HCT116 (cell line): ENCODE data around the gene NKX1-1. TPM values are rescaled to one million over a fixed set of nuclear protein-coding genes. Genes with fewer than 3 reads are reported as not detected.

ENCODE experiments used
- ATAC-seq: fragments of 200-7000 bp; cut with Tn5 transposase; 2 replicates; pipeline ENCODE4 v1.9.1; 2020; ENCODE audit warnings: mild to moderate bottlenecking, moderate library complexity
- BruUV-seq: library from RNA; stranded (reverse); fragments of 400-500 nt; replicated peaks from 2 replicates; lab custom pipeline; 2021; lab: Mats Ljungman, UMichigan
- CTCF ChIA-PET: fragments of 300-600 bp; sonication (Branson Sonifier 250); formaldehyde crosslinking; loops from one replicate; lab custom pipeline; 2021; ENCODE audit warnings: antibody characterized with exemption; lab: Charles Lee
- POLR2A ChIA-PET: fragments of 300-600, 350-600 bp; sonication (Branson Sonifier 250); formaldehyde crosslinking; loops from one replicate; lab custom pipeline; 2021; ENCODE audit warnings: antibody characterized with exemption; lab: Charles Lee
- RAD21 ChIA-PET, 2 experiments: fragments of 300-600 bp; sonication (Branson Sonifier 250); formaldehyde crosslinking; loops; one replicate each; lab custom pipeline; 2023; ENCODE audit warnings: low total read pairs in 2 of 2; ENCODE audit not compliant: uncharacterized antibody in 2 of 2, unreplicated experiment in 2 of 2, low non-redundant PET in 1 of 2; lab: Charles Lee
- DNase-seq: peaks from one replicate; pipeline ENCODE4 v3.0.0-alpha.2; 2010; ENCODE audit warnings: low read depth, low spot score
- H2AFZ ChIP-seq: fragments of 200-600 bp; shearing (Covaris generic), sonication (generic); 2 replicates; pipeline ENCODE4 v1.6.1; 2017; ENCODE audit warnings: low read depth, mixed run types, mixed read lengths, antibody characterized with exemption, low read length; ENCODE audit not compliant: poor library complexity, severe bottlenecking
- H3K27ac ChIP-seq: 2 replicates; pipeline ENCODE4 v1.5.1; 2012; ENCODE audit warnings: low read depth, low read length
- H3K27me3 ChIP-seq: fragments of 200-600 bp; sonication (generic); 2 replicates; pipeline ENCODE4 v1.6.1; 2016; ENCODE audit warnings: mixed run types, low read length, mixed read lengths; ENCODE audit not compliant: insufficient read depth
- H3K36me3 ChIP-seq, 2 experiments: fragments of 200-500 bp in 1 of 2; fragments of 200-600 bp in 1 of 2; sonication (Bioruptor generic) in 1 of 2; sonication (generic) in 1 of 2; 2 replicates each; pipeline versions ENCODE4 v1.5.1 to v1.6.1; 2014 to 2016; ENCODE audit warnings: low read length in 2 of 2, inconsistent platforms in 1 of 2, mixed read lengths in 1 of 2, mixed run types in 1 of 2; ENCODE audit not compliant: insufficient read depth in 2 of 2, control insufficient read depth in 1 of 2
- H3K4me1 ChIP-seq, 2 experiments: fragments of 200-600 bp in 1 of 2; sonication (generic) in 1 of 2; 2 replicates each; pipeline versions ENCODE4 v1.5.1 to v1.6.1; 2012 to 2017; ENCODE audit warnings: low read length in 2 of 2, inconsistent platforms in 1 of 2, mild to moderate bottlenecking in 1 of 2, mixed read lengths in 1 of 2, mixed run types in 1 of 2, moderate library complexity in 1 of 2; ENCODE audit not compliant: insufficient read depth in 2 of 2, control insufficient read depth in 1 of 2
- H3K4me2 ChIP-seq: fragments of 200-600 bp; sonication (generic); 2 replicates; pipeline ENCODE4 v1.6.1; 2017; ENCODE audit warnings: mixed run types, low read length, mixed read lengths
- H3K4me3 ChIP-seq, 2 experiments: fragments of 200-600 bp in 1 of 2; sonication (generic) in 1 of 2; replicated peaks in 1 of 2; 2 replicates each; pipeline ENCODE4 v1.5.1; 2011 to 2016; ENCODE audit warnings: low read length in 2 of 2, control low read depth in 1 of 2, low read depth in 1 of 2, mild to moderate bottlenecking in 1 of 2, mixed read lengths in 1 of 2, mixed run types in 1 of 2
- H3K79me2 ChIP-seq: fragments of 200-600 bp; sonication (generic); 2 replicates; pipeline ENCODE4 v1.6.1; 2017; ENCODE audit warnings: mild to moderate bottlenecking, mixed run types, low read length, moderate library complexity, mixed read lengths; ENCODE audit not compliant: insufficient read depth
- H3K9ac ChIP-seq: fragments of 200-600 bp; sonication (generic); 2 replicates; pipeline ENCODE4 v1.6.1; 2016; ENCODE audit warnings: low read length, mixed read lengths
- H3K9me2 ChIP-seq: fragments of 200-600 bp; sonication (generic), shearing (Covaris generic); 2 replicates; pipeline ENCODE4 v1.6.1; 2017; ENCODE audit warnings: mixed run types, mild to moderate bottlenecking, moderate library complexity; ENCODE audit not compliant: insufficient read depth
- H3K9me3 ChIP-seq, 2 experiments: fragments of 200-500 bp in 1 of 2; fragments of 200-600 bp in 1 of 2; sonication (Bioruptor generic) in 1 of 2; sonication (generic) in 1 of 2; 2 replicates each; pipeline ENCODE4 v1.6.1; 2014 to 2017; ENCODE audit warnings: low read length in 2 of 2, mixed read lengths in 2 of 2, inconsistent platforms in 1 of 2, low read depth in 1 of 2, mild to moderate bottlenecking in 1 of 2, mixed run types in 1 of 2, moderate library complexity in 1 of 2; ENCODE audit not compliant: control insufficient read depth in 1 of 2, insufficient read depth in 1 of 2
- H4K20me1 ChIP-seq: fragments of 200-600 bp; sonication (generic), shearing (Covaris generic); 2 replicates; pipeline ENCODE4 v1.6.1; 2017; ENCODE audit warnings: mixed run types, mild to moderate bottlenecking, moderate library complexity; ENCODE audit not compliant: insufficient read depth
- CBX3 ChIP-seq: IDR thresholded peaks from 2 replicates; pipeline ENCODE4 v1.6.1; 2012; ENCODE audit warnings: low read depth
- CTCF ChIP-seq, 3 experiments: fragments of 200-600 bp in 1 of 3; sonication (generic) in 1 of 3; IDR thresholded peaks in 2 of 3; conservative IDR thresholded peaks in 1 of 3; 2 replicates each; pipeline ENCODE4 v1.5.1; 2012 to 2017; ENCODE audit warnings: low read depth in 2 of 3, low read length in 2 of 3, antibody characterized with exemption in 1 of 3, borderline replicate concordance in 1 of 3, control low read depth in 1 of 3, mild to moderate bottlenecking in 1 of 3, mixed read lengths in 1 of 3, mixed run types in 1 of 3, moderate library complexity in 1 of 3; ENCODE audit not compliant: insufficient read depth in 1 of 3
- ELF1 ChIP-seq: IDR thresholded peaks from 2 replicates; pipeline ENCODE4 v1.6.1; 2012; ENCODE audit warnings: low read depth, borderline replicate concordance
- EZH2 ChIP-seq: fragments of 200-600 bp; sonication (generic); IDR thresholded peaks from 2 replicates; pipeline ENCODE4 v1.6.1; 2017; ENCODE audit warnings: antibody characterized with exemption, mixed run types
- POLR2AphosphoS5 ChIP-seq: IDR thresholded peaks from 2 replicates; pipeline ENCODE4 v1.6.1; 2011; ENCODE audit warnings: mild to moderate bottlenecking, low read depth, low read length, moderate library complexity
- RAD21 ChIP-seq: IDR thresholded peaks from 2 replicates; pipeline ENCODE4 v1.6.1; 2012; ENCODE audit warnings: low read depth, mild to moderate bottlenecking
- SIN3A ChIP-seq: IDR thresholded peaks from 2 replicates; pipeline ENCODE4 v1.6.1; 2012; ENCODE audit warnings: low read depth
- SRF ChIP-seq: IDR thresholded peaks from 2 replicates; pipeline ENCODE4 v1.6.1; 2012; ENCODE audit warnings: low read depth
- ZBTB33 ChIP-seq: IDR thresholded peaks from 2 replicates; pipeline ENCODE4 v1.6.1; 2011; ENCODE audit warnings: mild to moderate bottlenecking, low read length, moderate library complexity; ENCODE audit not compliant: insufficient replicate concordance; ENCODE audit errors: extremely low read depth
- ZNF274 ChIP-seq: fragments of 200-500 bp; sonication (Bioruptor generic); IDR thresholded peaks from 2 replicates; pipeline ENCODE4 v1.6.1; 2014; ENCODE audit warnings: mild to moderate bottlenecking, low read depth, low read length, inconsistent platforms
- intact Hi-C: fragments of 100-400 bp; cut with micrococcal nuclease; formaldehyde crosslinking; loops from 2 replicates; pipeline ENCODE4 v1.10.0; 2022
- total RNA-seq: library from RNA; stranded (reverse); gene quantifications from one replicate; pipeline ENCODE4 v1.2.1, GENCODE V29; 2021; ENCODE audit not compliant: unreplicated experiment

The NKX1-1 gene
- total RNA-seq, 1 experiment from 2014 or later: not detected

GRCh38 chr4:1378559-1379231 lies 27.5 kb downstream of the NKX1-1 start:
- BruUV-seq: no TSS peak
- Histone ChIP-seq H3K9me2 (no peaks in the 10 kb centered on the region), H3K36me3 (no peaks in the 10 kb centered on the region; a peak in 1 of 4 replicates), H3K27me3 (no peaks in the 10 kb centered on the region), H4K20me1 (no peaks in the 10 kb centered on the region), H3K4me2 (no peak overlapping the region), H3K79me2 (no peaks in the 10 kb centered on the region), H2AFZ (no peak overlapping the region), H3K4me1 (no peaks in the 10 kb centered on the region), H3K9ac (no peak overlapping the region), H3K9me3 (no peaks in the 10 kb centered on the region), H3K4me3 (no peak overlapping the region), H3K27ac (no peak overlapping the region)
- CTCF ChIA-PET: no interaction called here
- intact Hi-C loops: no loop called here
- DNase-seq: no peak
- 0 out of 2 replicates have a peak, but pooled peaks have one; percentile 21 for ATAC-seq
- RAD21 ChIA-PET: no interaction called here
- POLR2A ChIA-PET: no interaction called here
- TF ChIP-seq ZBTB33 (no peak), SRF (no peak), ELF1 (no peak), CTCF (IDR thresholded peaks at IDR 0.05 in 2 of 3, conservative IDR thresholded peaks at IDR 0.05 in 1 of 3; ENCODE audit: borderline replicate concordance in 1 of 3, insufficient read depth in 1 of 3, low read depth in 2 of 3, low read length in 2 of 3) (no peak), RAD21 (no peak), POLR2AphosphoS5 (no peak), SIN3A (no peak), CBX3 (no peak), ZNF274 (no peak), EZH2 (no peak)
